ENCODE data around the gene DNAH17.

GRCh38 chr17:78407387-78408000 is 169.7 kb downstream of the DNAH17 start:
- TF ChIP-seq, protein P1, sequence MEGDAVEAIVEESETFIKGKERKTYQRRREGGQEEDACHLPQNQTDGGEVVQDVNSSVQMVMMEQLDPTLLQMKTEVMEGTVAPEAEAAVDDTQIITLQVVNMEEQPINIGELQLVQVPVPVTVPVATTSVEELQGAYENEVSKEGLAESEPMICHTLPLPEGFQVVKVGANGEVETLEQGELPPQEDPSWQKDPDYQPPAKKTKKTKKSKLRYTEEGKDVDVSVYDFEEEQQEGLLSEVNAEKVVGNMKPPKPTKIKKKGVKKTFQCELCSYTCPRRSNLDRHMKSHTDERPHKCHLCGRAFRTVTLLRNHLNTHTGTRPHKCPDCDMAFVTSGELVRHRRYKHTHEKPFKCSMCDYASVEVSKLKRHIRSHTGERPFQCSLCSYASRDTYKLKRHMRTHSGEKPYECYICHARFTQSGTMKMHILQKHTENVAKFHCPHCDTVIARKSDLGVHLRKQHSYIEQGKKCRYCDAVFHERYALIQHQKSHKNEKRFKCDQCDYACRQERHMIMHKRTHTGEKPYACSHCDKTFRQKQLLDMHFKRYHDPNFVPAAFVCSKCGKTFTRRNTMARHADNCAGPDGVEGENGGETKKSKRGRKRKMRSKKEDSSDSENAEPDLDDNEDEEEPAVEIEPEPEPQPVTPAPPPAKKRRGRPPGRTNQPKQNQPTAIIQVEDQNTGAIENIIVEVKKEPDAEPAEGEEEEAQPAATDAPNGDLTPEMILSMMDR (tag by site-specific recombination; IDR thresholded peaks at IDR 0.05), result no peak
- TF ChIP-seq, protein P2, sequence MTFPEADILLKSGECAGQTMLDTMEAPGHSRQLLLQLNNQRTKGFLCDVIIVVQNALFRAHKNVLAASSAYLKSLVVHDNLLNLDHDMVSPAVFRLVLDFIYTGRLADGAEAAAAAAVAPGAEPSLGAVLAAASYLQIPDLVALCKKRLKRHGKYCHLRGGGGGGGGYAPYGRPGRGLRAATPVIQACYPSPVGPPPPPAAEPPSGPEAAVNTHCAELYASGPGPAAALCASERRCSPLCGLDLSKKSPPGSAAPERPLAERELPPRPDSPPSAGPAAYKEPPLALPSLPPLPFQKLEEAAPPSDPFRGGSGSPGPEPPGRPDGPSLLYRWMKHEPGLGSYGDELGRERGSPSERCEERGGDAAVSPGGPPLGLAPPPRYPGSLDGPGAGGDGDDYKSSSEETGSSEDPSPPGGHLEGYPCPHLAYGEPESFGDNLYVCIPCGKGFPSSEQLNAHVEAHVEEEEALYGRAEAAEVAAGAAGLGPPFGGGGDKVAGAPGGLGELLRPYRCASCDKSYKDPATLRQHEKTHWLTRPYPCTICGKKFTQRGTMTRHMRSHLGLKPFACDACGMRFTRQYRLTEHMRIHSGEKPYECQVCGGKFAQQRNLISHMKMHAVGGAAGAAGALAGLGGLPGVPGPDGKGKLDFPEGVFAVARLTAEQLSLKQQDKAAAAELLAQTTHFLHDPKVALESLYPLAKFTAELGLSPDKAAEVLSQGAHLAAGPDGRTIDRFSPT (tag by site-specific recombination; IDR thresholded peaks at IDR 0.05), result no peak
- TF ChIP-seq, protein P3, sequence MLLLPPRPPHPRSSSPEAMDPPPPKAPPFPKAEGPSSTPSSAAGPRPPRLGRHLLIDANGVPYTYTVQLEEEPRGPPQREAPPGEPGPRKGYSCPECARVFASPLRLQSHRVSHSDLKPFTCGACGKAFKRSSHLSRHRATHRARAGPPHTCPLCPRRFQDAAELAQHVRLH (tag by site-specific recombination; IDR thresholded peaks at IDR 0.05), result no peak
- TF ChIP-seq, protein P4, sequence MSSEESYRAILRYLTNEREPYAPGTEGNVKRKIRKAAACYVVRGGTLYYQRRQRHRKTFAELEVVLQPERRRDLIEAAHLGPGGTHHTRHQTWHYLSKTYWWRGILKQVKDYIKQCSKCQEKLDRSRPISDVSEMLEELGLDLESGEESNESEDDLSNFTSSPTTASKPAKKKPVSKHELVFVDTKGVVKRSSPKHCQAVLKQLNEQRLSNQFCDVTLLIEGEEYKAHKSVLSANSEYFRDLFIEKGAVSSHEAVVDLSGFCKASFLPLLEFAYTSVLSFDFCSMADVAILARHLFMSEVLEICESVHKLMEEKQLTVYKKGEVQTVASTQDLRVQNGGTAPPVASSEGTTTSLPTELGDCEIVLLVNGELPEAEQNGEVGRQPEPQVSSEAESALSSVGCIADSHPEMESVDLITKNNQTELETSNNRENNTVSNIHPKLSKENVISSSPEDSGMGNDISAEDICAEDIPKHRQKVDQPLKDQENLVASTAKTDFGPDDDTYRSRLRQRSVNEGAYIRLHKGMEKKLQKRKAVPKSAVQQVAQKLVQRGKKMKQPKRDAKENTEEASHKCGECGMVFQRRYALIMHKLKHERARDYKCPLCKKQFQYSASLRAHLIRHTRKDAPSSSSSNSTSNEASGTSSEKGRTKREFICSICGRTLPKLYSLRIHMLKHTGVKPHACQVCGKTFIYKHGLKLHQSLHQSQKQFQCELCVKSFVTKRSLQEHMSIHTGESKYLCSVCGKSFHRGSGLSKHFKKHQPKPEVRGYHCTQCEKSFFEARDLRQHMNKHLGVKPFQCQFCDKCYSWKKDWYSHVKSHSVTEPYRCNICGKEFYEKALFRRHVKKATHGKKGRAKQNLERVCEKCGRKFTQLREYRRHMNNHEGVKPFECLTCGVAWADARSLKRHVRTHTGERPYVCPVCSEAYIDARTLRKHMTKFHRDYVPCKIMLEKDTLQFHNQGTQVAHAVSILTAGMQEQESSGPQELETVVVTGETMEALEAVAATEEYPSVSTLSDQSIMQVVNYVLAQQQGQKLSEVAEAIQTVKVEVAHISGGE (tag by site-specific recombination; conservative IDR thresholded peaks at IDR 0.05; ENCODE audit: low read depth), result no peak
- no peak for TF ChIP-seq BCL11A (tag by site-specific recombination; IDR thresholded peaks at IDR 0.05; ENCODE audit: low read depth)
- TF ChIP-seq, protein P5, sequence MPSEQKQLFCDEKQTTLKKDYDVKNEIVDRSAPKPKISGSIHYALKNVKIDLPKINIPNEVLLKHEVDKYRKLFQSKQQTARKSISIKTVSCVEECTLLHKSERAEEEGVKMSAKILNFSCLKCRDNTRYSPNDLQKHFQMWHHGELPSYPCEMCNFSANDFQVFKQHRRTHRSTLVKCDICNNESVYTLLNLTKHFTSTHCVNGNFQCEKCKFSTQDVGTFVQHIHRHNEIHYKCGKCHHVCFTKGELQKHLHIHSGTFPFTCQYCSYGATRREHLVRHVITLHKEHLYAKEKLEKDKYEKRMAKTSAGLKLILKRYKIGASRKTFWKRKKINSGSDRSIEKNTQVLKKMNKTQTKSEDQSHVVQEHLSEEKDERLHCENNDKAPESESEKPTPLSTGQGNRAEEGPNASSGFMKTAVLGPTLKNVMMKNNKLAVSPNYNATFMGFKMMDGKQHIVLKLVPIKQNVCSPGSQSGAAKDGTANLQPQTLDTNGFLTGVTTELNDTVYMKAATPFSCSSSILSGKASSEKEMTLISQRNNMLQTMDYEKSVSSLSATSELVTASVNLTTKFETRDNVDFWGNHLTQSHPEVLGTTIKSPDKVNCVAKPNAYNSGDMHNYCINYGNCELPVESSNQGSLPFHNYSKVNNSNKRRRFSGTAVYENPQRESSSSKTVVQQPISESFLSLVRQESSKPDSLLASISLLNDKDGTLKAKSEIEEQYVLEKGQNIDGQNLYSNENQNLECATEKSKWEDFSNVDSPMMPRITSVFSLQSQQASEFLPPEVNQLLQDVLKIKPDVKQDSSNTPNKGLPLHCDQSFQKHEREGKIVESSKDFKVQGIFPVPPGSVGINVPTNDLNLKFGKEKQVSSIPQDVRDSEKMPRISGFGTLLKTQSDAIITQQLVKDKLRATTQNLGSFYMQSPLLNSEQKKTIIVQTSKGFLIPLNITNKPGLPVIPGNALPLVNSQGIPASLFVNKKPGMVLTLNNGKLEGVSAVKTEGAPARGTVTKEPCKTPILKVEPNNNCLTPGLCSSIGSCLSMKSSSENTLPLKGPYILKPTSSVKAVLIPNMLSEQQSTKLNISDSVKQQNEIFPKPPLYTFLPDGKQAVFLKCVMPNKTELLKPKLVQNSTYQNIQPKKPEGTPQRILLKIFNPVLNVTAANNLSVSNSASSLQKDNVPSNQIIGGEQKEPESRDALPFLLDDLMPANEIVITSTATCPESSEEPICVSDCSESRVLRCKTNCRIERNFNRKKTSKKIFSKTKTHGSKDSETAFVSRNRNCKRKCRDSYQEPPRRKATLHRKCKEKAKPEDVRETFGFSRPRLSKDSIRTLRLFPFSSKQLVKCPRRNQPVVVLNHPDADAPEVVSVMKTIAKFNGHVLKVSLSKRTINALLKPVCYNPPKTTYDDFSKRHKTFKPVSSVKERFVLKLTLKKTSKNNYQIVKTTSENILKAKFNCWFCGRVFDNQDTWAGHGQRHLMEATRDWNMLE (tag by site-specific recombination; conservative IDR thresholded peaks at IDR 0.05; ENCODE audit: low read depth), result no peak
- TF ChIP-seq TRIM28 (IDR thresholded peaks at IDR 0.05; ENCODE audit: borderline replicate concordance, low read length), result no peak
- TF ChIP-seq ZNF133 (tag by site-specific recombination; IDR thresholded peaks at IDR 0.05), result no peak
- no peak for TF ChIP-seq KLF7 (tag by site-specific recombination; IDR thresholded peaks at IDR 0.05; ENCODE audit: borderline replicate concordance)
- no peak for TF ChIP-seq ZNF274 (IDR thresholded peaks at IDR 0.05; ENCODE audit: low read length)
- TF ChIP-seq ZNF274 (tag by site-specific recombination; IDR thresholded peaks at IDR 0.05; ENCODE audit: borderline replicate concordance), result no peak

All from HEK293 (cell line).